ENCODE results near the gene TAL1. TPM values are rescaled to one million over a fixed set of nuclear protein-coding genes. Genes with fewer than 3 reads are reported as not detected.
"Not testable (repeated sequence)": the region's sequence is repeated elsewhere in the genome, so short reads cannot be mapped to it uniquely, and the experiment has no call there.

TAL1 gene
- 1 to 10 TPM; 1.2 to 3.0 (median 2.4) TPM for total RNA-seq
- long read RNA-seq, donor 1, partial matches to known transcripts, result 1 of 3 reads
- long read RNA-seq, donor 1, other reads (novel, unspliced or antisense), result 2 of 3 reads
- long read RNA-seq, donor 2, result 0 reads

DNA sequence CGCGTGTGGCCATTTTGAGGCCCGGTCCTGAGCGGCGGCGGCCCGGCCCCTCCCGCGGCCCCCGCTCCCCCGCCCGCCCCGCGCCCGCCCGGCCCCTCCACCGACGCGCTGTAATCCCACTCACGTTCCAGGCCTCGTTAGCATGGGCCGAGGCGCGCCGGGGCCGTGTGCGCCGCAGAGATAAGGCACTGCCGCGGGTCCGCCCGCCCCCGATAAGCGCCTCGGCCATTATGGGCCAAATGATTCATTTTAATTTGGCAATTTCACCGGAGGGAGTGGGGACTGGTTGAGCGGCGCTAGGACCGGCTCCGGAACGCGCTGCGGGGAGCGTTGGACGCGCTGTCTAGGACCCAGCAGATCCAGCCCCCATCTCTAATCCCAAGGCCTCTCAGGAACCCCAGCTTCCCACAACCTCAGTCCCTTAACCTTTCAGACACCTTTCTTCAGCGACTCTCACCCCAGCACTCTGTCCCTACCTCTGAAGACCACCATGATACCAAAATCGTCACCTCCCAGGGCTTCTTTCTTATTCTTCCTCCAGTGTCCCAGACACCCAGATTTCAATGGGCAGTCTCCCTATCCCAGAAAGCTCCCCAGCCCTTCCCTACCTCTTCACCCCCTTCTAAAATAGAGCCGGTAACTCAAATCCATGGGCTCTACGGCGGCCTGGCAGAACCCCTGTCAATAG, at the start of gene TAL1:
Gene TAL1, minus strand, starts transcription at position 39 of the 688 bp plus-strand sequence. CDS start 6,337 bp downstream, outside the sequence.
- Histone ChIP-seq H3K4me1 (ENCODE audit: low read depth) (peaks cover 11% of the 10 kb centered on the region), H3K36me3 (ENCODE audit: low read depth) (no peaks in the 10 kb centered on the region), H3K4me3 (no peak within 1 kb of the TSS), H3K9me3 (no peaks in the 10 kb centered on the region)
- peak; percentile 30 for ATAC-seq
- DNase-seq, result no peak
- intact Hi-C loops (cut with DNase I, micrococcal nuclease), result no loop called here
- TF ChIP-seq, protein P1, sequence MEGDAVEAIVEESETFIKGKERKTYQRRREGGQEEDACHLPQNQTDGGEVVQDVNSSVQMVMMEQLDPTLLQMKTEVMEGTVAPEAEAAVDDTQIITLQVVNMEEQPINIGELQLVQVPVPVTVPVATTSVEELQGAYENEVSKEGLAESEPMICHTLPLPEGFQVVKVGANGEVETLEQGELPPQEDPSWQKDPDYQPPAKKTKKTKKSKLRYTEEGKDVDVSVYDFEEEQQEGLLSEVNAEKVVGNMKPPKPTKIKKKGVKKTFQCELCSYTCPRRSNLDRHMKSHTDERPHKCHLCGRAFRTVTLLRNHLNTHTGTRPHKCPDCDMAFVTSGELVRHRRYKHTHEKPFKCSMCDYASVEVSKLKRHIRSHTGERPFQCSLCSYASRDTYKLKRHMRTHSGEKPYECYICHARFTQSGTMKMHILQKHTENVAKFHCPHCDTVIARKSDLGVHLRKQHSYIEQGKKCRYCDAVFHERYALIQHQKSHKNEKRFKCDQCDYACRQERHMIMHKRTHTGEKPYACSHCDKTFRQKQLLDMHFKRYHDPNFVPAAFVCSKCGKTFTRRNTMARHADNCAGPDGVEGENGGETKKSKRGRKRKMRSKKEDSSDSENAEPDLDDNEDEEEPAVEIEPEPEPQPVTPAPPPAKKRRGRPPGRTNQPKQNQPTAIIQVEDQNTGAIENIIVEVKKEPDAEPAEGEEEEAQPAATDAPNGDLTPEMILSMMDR (IDR thresholded peaks at IDR 0.05), result no peak

DNA sequence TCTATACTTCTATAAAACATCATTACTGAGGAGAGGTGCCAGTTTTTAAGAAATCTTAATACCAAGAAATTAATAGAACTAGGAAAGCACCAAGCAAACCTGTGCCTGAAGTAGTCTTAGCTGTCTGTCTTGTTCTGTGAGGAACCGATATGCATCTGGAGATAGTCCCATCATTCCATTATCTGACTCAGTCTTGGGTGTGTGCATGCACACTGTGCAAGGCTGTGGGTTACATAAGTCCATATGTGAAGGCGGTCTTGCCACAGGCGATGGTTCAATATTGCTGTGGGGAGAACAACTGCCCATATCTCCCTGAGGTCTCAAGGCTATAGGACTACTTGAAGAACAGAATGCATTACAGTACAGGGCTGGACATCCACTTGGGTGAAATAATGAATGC, 48.1 kb upstream of the TAL1 start:
- Histone ChIP-seq H3K4me1 (ENCODE audit: low read depth) (no peaks in the 10 kb centered on the region), H3K4me3 (no peak overlapping the region), H3K36me3 (ENCODE audit: low read depth) (no peaks in the 10 kb centered on the region), H3K9me3 (no peaks in the 10 kb centered on the region)
- ATAC-seq, result no peak
- intact Hi-C loops (cut with DNase I, micrococcal nuclease), result no loop called here
- TF ChIP-seq, protein P1 (IDR thresholded peaks at IDR 0.05), result no peak
- no peak for DNase-seq

DNA sequence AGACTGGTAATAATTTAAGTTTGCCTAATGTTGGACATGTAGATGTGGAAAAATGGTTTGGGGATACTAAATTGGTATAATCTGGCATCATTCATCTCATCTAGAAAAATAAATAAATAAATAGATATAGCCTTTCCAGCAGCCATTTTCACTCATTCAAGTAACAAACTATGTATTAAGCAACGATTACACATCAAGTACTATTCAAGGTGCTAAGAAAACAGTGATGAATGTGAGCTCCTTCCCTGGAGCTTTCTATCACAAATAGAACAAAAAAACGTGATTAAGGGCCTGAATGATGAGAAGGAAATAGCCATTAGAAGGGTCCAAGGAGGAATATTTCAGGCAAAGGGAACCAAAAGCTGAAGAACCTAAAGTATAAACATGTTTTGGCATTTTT, 44.8 kb upstream of the TAL1 start:
- intact Hi-C loops (cut with DNase I, micrococcal nuclease), result no loop called here
- no peak overlapping the region for H3K4me3 ChIP-seq
- ATAC-seq (no peak), DNase-seq (no peak)
- H3K9me3 ChIP-seq, result no peaks in the 10 kb centered on the region
- TF ChIP-seq, protein P1 (IDR thresholded peaks at IDR 0.05), result no peak
- no peaks in the 10 kb centered on the region for H3K4me1 ChIP-seq (ENCODE audit: low read depth)
- H3K36me3 ChIP-seq (ENCODE audit: low read depth), result no peaks in the 10 kb centered on the region

DNA sequence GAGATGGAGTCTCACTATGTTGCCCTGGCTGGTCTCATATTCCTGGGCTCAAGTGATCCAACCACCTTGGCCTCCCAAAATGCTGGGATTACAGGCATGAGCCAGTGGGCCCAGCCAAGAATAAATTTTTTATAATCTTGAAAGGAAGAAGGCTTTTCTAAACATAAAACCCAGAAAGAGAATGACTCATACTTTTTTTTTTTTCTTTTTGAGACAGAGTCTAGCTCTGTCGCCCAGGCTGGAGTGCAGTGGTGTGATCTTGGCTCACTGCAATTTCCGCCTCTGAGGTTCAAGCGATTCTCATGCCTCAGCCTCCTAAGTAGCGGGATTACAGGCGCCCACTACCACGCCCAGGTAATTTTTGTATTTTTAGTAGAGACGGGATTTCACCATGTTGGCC, 43.8 kb upstream of the TAL1 start:
- DNase-seq; ATAC-seq; H3K4me1 ChIP-seq (ENCODE audit: low read depth); H3K4me3 ChIP-seq; intact Hi-C loops (cut with DNase I, micrococcal nuclease); H3K36me3 ChIP-seq (ENCODE audit: low read depth); H3K9me3 ChIP-seq: not testable (repeated sequence)

DNA sequence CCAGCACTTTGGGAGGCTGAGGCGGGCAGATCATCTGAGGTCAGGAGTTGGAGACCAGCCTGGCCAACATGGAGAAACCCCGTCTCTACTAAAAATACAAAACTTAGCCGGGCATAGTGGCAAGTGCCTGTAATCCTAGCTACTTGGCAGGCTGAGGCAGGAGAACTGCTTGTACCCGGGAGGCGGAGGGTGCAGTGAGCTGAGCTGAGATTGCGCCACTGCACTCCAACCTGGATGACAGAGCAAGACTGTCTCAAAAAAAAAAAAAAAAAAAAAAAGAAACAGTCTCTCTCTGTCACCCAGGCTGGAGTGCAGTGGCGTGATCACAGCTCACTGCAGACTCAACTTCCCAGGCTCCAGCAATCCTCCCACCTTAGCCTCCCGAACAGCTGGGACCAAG, 33.5 kb upstream of the TAL1 start:
- H3K4me3 ChIP-seq; H3K4me1 ChIP-seq (ENCODE audit: low read depth); intact Hi-C loops (cut with DNase I, micrococcal nuclease); H3K36me3 ChIP-seq (ENCODE audit: low read depth); H3K9me3 ChIP-seq; ATAC-seq; DNase-seq: not testable (repeated sequence)

DNA sequence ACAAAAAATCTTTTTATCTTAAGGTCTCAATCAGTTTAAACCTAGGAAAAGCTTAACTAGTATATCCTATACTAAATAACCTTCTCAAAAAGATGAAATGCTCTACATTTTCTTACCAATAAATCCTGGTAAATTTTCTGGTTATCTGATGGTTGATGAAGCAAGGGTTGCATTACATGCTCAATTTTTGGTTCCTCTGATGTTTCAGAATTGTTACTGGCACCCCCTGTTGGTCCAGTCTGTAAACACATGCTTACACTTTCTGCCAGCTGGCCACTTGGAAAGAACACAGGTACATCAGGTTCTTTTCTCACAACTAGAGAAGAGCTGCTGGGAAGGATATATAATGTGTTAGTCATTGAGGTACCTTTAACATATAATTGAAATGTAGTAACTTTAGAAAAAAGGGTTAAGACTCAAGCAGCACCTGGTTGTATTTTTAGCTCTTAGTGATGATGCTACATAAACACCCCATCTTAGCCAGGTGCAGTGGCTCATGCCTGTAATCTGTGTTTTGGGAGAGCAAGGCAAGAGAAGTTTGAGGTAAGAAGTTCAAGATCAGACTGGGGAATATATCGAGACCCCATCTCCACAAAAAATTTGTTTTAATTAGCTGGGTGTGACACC, 30.9 kb upstream of the TAL1 start:
- Histone ChIP-seq H3K4me3 (no peak overlapping the region), H3K9me3 (no peaks in the 10 kb centered on the region), H3K4me1 (ENCODE audit: low read depth) (no peaks in the 10 kb centered on the region), H3K36me3 (ENCODE audit: low read depth) (no peaks in the 10 kb centered on the region)
- intact Hi-C loops (cut with DNase I, micrococcal nuclease), result no loop called here
- DNase-seq (peak in 1 of 3 donors; percentile 80), ATAC-seq (peak; percentile 70)
- TF ChIP-seq, protein P1 (IDR thresholded peaks at IDR 0.05), result no peak

Measured in mucosa of descending colon (tissue), 3 donors.